ENCODE measurements around the gene ZNF675.
"Not testable (repeated sequence)": the region's sequence is repeated elsewhere in the genome, so short reads cannot be mapped to it uniquely, and the experiment has no call there.

DNA sequence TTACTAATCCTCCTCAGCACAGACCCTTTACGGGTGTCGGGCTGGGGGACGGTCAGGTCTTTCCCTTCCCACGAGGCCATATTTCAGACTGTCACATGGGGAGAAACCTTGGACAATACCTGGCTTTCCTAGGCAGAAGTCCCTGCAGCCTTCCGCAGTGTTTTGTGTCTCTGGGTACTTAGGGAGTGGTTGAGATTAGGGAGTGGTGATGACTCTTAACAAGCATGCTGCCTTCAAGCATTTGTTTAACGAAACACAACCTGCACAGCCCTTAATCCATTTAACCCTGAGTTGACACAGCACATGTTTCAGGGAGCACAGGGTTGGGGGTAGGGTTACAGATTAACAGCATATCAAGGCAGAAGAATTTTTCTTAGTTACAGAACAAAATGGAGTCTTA is 37.1 kb upstream of the ZNF675 start:
- TF ChIP-seq POLR2A (IDR thresholded peaks at IDR 0.05) = not testable (repeated sequence)
- TF ChIP-seq, protein P1, sequence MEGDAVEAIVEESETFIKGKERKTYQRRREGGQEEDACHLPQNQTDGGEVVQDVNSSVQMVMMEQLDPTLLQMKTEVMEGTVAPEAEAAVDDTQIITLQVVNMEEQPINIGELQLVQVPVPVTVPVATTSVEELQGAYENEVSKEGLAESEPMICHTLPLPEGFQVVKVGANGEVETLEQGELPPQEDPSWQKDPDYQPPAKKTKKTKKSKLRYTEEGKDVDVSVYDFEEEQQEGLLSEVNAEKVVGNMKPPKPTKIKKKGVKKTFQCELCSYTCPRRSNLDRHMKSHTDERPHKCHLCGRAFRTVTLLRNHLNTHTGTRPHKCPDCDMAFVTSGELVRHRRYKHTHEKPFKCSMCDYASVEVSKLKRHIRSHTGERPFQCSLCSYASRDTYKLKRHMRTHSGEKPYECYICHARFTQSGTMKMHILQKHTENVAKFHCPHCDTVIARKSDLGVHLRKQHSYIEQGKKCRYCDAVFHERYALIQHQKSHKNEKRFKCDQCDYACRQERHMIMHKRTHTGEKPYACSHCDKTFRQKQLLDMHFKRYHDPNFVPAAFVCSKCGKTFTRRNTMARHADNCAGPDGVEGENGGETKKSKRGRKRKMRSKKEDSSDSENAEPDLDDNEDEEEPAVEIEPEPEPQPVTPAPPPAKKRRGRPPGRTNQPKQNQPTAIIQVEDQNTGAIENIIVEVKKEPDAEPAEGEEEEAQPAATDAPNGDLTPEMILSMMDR (IDR thresholded peaks at IDR 0.05) = not testable (repeated sequence)
